ENCODE results near the gene KLK13. TPM values are rescaled to one million over a fixed set of nuclear protein-coding genes. Genes with fewer than 3 reads are reported as not detected.

KLK13 gene
- total RNA-seq, 1 donor from 2014 or later, result not detected

GRCh38 chr19:51070334-51071094, 5.6 kb upstream of the KLK13 start:
- H3K36me3 Mint-ChIP-seq (ENCODE audit: low read depth), result no peaks in the 10 kb centered on the region
- H3K4me1 Mint-ChIP-seq, result no peaks in the 10 kb centered on the region
- no peak overlapping the region for H3K27ac Mint-ChIP-seq (ENCODE audit: unreplicated experiment)
- H3K4me3 Mint-ChIP-seq, result no peak overlapping the region
- peaks cover 4% of the 10 kb centered on the region for H3K9me3 Mint-ChIP-seq
- DNase-seq (ENCODE audit: low read depth, low spot score), result no peak
- TF ChIP-seq, protein P1, sequence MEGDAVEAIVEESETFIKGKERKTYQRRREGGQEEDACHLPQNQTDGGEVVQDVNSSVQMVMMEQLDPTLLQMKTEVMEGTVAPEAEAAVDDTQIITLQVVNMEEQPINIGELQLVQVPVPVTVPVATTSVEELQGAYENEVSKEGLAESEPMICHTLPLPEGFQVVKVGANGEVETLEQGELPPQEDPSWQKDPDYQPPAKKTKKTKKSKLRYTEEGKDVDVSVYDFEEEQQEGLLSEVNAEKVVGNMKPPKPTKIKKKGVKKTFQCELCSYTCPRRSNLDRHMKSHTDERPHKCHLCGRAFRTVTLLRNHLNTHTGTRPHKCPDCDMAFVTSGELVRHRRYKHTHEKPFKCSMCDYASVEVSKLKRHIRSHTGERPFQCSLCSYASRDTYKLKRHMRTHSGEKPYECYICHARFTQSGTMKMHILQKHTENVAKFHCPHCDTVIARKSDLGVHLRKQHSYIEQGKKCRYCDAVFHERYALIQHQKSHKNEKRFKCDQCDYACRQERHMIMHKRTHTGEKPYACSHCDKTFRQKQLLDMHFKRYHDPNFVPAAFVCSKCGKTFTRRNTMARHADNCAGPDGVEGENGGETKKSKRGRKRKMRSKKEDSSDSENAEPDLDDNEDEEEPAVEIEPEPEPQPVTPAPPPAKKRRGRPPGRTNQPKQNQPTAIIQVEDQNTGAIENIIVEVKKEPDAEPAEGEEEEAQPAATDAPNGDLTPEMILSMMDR (conservative IDR thresholded peaks at IDR 0.05), result no peak
- H3K27me3 Mint-ChIP-seq (ENCODE audit: low read depth), result peaks cover 8% of the 10 kb centered on the region

DNA sequence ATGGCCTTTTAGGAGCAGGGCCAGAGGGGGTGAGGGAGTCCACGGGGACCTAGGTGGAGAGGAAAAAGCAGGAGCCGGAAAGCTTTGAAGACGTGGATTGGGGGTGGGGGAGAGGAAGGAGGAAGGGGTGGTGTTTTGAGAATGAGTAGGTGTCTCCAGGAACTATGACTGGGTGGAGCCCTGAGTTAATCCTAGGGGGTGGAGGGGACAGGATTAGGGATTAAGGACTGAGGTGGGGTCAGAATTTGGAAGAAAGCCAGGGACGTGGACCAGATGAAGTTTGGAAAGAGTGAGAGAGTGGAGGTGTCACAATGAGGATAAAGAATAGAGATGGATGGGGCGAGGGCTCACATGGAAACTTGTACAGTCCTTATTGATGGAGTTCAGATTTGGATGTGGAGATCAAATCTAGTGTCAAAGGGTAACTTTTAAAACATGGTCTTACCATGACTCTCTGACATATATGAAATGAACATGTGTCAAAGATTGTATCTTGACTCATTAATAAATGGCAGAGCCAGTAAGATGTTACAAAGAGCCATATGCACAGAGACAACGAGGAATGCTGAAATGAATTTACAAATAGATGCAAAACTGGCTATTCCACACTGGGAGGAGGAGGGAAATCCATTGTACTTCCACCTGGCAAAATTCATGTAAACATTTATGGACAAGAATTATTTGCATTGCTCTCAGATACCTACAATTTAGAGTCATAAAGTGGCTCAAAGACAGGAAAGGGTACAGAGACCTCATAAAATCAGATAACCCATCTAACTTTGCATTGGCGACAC, 1.7 kb upstream of the KLK13 start:
- Mint-ChIP-seq H3K27me3 (ENCODE audit: low read depth) (peaks cover 32% of the 10 kb centered on the region), H3K4me1 (peaks cover 4% of the 10 kb centered on the region), H3K27ac (ENCODE audit: unreplicated experiment) (no peak overlapping the region), H3K36me3 (ENCODE audit: low read depth) (no peaks in the 10 kb centered on the region), H3K4me3 (no peak overlapping the region), H3K9me3 (peaks cover 5% of the 10 kb centered on the region)
- no peak for DNase-seq (ENCODE audit: low read depth, low spot score)
- TF ChIP-seq, protein P1 (conservative IDR thresholded peaks at IDR 0.05), result no peak

- Mint-ChIP-seq H3K4me1 (peaks cover 4% of the 10 kb centered on the region), H3K27me3 (ENCODE audit: low read depth) (peaks cover 44% of the 10 kb centered on the region), H3K9me3 (peaks cover 13% of the 10 kb centered on the region), H3K4me3 (no peak overlapping the region), H3K36me3 (ENCODE audit: low read depth) (no peaks in the 10 kb centered on the region), H3K27ac (ENCODE audit: unreplicated experiment) (no peak overlapping the region)
- TF ChIP-seq, protein P1 (conservative IDR thresholded peaks at IDR 0.05), result no peak
- DNase-seq (ENCODE audit: low read depth, low spot score), result no peak
Measured at GRCh38 chr19:51065221-51065960, 499 bp upstream of the KLK13 start.

GRCh38 chr19:51063664-51064063, 1.2 kb downstream of the KLK13 start:
- TF ChIP-seq, protein P1 (conservative IDR thresholded peaks at IDR 0.05), result no peak
- no peak overlapping the region for H3K4me3 Mint-ChIP-seq
- peaks cover 47% of the 10 kb centered on the region for H3K27me3 Mint-ChIP-seq (ENCODE audit: low read depth)
- DNase-seq (ENCODE audit: low read depth, low spot score), result no peak
- peaks cover 13% of the 10 kb centered on the region for H3K9me3 Mint-ChIP-seq
- no peak overlapping the region for H3K27ac Mint-ChIP-seq (ENCODE audit: unreplicated experiment)
- peaks cover 4% of the 10 kb centered on the region for H3K4me1 Mint-ChIP-seq
- H3K36me3 Mint-ChIP-seq (ENCODE audit: low read depth), result no peaks in the 10 kb centered on the region

DNA sequence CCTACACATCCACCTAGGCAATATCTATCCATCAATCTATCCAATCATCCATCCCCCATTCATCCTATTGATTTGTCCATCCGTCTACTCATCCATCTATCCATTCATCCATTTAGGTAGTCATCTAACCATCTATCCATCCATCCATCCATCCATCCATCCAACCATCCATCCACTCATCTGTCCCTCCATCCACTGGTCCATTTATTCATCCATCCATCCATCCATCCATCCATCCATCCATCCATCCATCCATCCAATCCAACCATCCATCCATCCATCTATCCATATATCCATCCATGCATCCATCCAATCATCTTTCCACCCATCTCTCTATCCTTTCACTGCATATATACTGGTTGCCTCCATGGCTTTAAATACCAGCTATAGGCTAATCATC, 3.9 kb downstream of the KLK13 start:
- Mint-ChIP-seq H3K36me3 (ENCODE audit: low read depth) (no peaks in the 10 kb centered on the region), H3K4me1 (peaks cover 4% of the 10 kb centered on the region), H3K27me3 (ENCODE audit: low read depth) (peaks cover 70% of the 10 kb centered on the region), H3K4me3 (no peak overlapping the region), H3K27ac (ENCODE audit: unreplicated experiment) (no peak overlapping the region), H3K9me3 (peaks cover 9% of the 10 kb centered on the region)
- TF ChIP-seq, protein P1 (conservative IDR thresholded peaks at IDR 0.05), result no peak
- no peak for DNase-seq (ENCODE audit: low read depth, low spot score)

All from neural crest cell (in vitro differentiated cells).